Calu3 (cell line): Measurements from ENCODE around the gene NOP10. TPM values are rescaled to one million over a fixed set of nuclear protein-coding genes. Genes with fewer than 3 reads are reported as not detected.

ENCODE experiments used
- BruUV-seq: library from RNA; stranded (reverse); fragments of 400-500 nt; replicated peaks from 2 replicates; lab custom pipeline; 2021; lab: Mats Ljungman, UMichigan
- CTCF ChIA-PET: fragments of 300-600 bp; sonication (Branson Sonifier 250); formaldehyde crosslinking; loops from one replicate; lab custom pipeline; 2022; ENCODE audit warnings: antibody characterized with exemption; lab: Charles Lee
- DNase-seq: peaks from one replicate; pipeline ENCODE4 v3.0.0; 2022
- H3K27ac Mint-ChIP-seq: one replicate; pipeline ENCODE4 v1.8.0; 2022; ENCODE audit warnings: mixed read lengths; ENCODE audit not compliant: unreplicated experiment
- H3K27me3 Mint-ChIP-seq: one replicate; pipeline ENCODE4 v1.8.0; 2022; ENCODE audit warnings: mixed read lengths; ENCODE audit not compliant: unreplicated experiment
- H3K36me3 Mint-ChIP-seq: one replicate; pipeline ENCODE4 v1.8.0; 2022; ENCODE audit warnings: mild to moderate bottlenecking, moderate library complexity, mixed read lengths; ENCODE audit not compliant: insufficient read depth, unreplicated experiment
- H3K4me1 Mint-ChIP-seq: one replicate; pipeline ENCODE4 v1.8.0; 2022; ENCODE audit warnings: mild to moderate bottlenecking, low read depth, mixed read lengths; ENCODE audit not compliant: unreplicated experiment
- H3K4me3 Mint-ChIP-seq: one replicate; pipeline ENCODE4 v1.8.0; 2022; ENCODE audit warnings: mild to moderate bottlenecking, low read depth, moderate library complexity, mixed read lengths; ENCODE audit not compliant: unreplicated experiment
- H3K9me3 Mint-ChIP-seq: one replicate; pipeline ENCODE4 v1.8.0; 2022; ENCODE audit warnings: low read depth, mixed read lengths; ENCODE audit not compliant: unreplicated experiment
- intact Hi-C: fragments of 100-400 bp; cut with micrococcal nuclease; formaldehyde crosslinking; loops from one replicate; pipeline ENCODE4 v1.10.0; 2022; ENCODE audit not compliant: unreplicated experiment
- total RNA-seq: library from RNA; stranded (reverse); gene quantifications from 2 replicates; pipeline ENCODE4 v1.2.3, GENCODE V29; 2022
- TF ChIP-seq, protein P1 (sequence below): fragments of 200-600 bp; IDR thresholded peaks from one replicate; pipeline ENCODE4 v1.8.0; 2022; ENCODE audit warnings: antibody characterized with exemption; ENCODE audit not compliant: unreplicated experiment

The NOP10 gene
- total RNA-seq, 1 experiment from 2014 or later = 46.0 TPM

DNA sequence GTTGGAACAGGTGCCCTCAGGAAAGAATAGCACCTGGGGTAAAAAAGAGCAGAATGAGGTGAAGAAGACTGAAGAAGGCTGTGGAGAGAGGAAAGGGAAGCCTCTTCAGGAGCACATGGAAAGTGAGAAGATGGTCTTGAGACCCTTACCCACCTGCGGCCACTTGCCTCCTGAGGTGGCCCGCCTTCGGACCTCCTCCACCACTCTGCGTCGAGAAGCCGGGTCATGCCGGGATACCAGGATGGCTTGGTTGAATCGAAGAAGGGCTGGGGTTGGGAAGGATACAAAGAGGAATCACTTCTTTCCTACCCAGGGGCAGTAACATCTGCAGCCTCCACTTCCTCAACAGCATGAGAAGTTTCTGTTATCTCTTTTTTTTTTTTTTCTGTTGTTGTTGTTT, 21.1 kb upstream of the NOP10 start:
- no peak overlapping the region for H3K27ac Mint-ChIP-seq
- TF ChIP-seq, protein P1, sequence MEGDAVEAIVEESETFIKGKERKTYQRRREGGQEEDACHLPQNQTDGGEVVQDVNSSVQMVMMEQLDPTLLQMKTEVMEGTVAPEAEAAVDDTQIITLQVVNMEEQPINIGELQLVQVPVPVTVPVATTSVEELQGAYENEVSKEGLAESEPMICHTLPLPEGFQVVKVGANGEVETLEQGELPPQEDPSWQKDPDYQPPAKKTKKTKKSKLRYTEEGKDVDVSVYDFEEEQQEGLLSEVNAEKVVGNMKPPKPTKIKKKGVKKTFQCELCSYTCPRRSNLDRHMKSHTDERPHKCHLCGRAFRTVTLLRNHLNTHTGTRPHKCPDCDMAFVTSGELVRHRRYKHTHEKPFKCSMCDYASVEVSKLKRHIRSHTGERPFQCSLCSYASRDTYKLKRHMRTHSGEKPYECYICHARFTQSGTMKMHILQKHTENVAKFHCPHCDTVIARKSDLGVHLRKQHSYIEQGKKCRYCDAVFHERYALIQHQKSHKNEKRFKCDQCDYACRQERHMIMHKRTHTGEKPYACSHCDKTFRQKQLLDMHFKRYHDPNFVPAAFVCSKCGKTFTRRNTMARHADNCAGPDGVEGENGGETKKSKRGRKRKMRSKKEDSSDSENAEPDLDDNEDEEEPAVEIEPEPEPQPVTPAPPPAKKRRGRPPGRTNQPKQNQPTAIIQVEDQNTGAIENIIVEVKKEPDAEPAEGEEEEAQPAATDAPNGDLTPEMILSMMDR = no peak
- no TSS peak for BruUV-seq
- CTCF ChIA-PET = interaction anchor here (0.6 kb wide), 1 partner anchor 11 kb away, joined by 4 read pairs; no protein-coding TSS in a partner anchor
- peaks cover 32% of the 10 kb centered on the region for H3K36me3 Mint-ChIP-seq
- no peak overlapping the region for H3K4me3 Mint-ChIP-seq
- H3K27me3 Mint-ChIP-seq = no peaks in the 10 kb centered on the region
- peaks cover 34% of the 10 kb centered on the region for H3K4me1 Mint-ChIP-seq
- no peaks in the 10 kb centered on the region for H3K9me3 Mint-ChIP-seq
- no peak for DNase-seq
- intact Hi-C loops = no loop called here

DNA sequence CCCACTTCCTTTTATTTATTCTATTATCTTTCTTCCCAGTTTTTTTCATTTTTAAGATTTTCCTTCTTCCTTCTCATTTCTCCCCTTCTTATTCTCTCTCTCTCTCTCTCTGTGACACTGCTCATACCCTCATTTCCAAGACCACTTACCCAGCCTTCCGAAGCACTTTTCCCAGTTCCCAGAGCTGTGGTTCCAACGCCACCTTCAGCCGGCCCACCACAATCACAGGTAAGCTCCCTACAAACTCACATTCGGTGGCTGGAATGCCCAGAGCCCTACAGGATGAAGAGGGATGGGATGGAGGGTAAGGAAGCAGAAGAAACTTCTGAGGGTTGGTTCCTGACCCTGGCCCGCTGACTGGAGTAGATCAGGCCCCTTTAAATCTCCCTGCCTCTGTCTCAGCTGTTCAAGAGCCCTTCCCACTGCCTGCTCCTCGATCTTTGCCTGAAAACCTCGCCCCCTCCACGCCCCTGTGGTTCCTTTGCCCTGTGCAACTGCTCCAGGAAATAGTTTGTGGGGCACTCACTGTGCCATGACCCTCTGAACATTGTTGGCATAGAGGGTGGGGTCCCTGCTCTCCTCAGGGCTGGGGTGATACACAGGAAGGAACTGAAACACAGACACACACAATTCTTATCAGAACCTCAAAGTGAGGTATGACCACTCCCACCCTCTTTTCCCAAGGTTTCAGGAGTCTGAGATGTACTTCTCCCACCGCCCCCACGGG, 19.3 kb upstream of the NOP10 start:
- no peak for DNase-seq
- TF ChIP-seq, protein P1 = no peak
- BruUV-seq = no TSS peak
- H3K4me1 Mint-ChIP-seq = peaks cover 34% of the 10 kb centered on the region
- intact Hi-C loops = no loop called here
- peaks cover 32% of the 10 kb centered on the region for H3K36me3 Mint-ChIP-seq
- no peaks in the 10 kb centered on the region for H3K27me3 Mint-ChIP-seq
- no peaks in the 10 kb centered on the region for H3K9me3 Mint-ChIP-seq
- no peak overlapping the region for H3K27ac Mint-ChIP-seq
- CTCF ChIA-PET = no interaction called here
- H3K4me3 Mint-ChIP-seq = no peak overlapping the region

DNA sequence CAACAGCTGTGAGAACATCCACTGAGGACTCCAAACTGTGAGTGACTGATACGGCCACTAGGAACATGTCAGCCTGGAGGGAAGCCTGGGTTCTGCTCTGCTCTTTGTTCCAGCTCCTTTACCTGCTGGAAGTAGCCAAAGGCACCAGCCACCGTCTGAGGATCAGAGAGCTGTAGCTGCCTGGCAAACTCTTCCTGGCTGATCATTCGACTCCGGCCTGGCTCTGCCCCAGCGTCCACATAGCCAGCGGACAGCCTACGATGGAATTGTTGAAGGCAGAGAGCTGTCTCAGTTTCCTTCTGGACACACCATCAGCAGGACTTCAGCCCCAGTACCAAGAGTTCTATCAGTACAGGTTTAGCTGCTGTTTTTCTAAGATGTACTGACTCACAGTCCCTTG, 18.3 kb upstream of the NOP10 start:
- Mint-ChIP-seq H3K36me3 (peaks cover 24% of the 10 kb centered on the region), H3K27me3 (no peaks in the 10 kb centered on the region), H3K9me3 (no peaks in the 10 kb centered on the region), H3K4me1 (peaks cover 34% of the 10 kb centered on the region), H3K27ac (no peak overlapping the region), H3K4me3 (no peak overlapping the region)
- TF ChIP-seq, protein P1 = no peak
- CTCF ChIA-PET = no interaction called here
- intact Hi-C loops = no loop called here
- BruUV-seq = no TSS peak
- no peak for DNase-seq

DNA sequence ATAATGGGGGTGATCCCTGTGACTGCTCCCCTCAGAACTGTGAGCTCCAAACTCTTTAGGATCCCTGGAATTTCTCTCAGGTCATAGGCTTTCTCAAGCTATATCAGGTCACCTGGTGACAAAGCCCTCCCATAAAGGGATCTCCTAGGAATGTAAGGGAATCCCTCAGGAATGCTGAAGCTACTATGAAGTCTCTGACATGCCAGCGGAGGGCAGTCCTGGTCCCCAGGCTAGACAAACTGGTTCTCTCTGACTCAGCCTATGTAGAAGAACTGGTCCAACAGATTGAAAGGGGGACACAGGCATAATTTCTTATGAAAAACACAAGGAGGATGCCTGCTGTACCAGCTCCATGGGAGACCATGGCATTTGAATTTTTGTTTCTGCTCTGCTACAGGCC, 17.4 kb upstream of the NOP10 start:
- H3K27ac Mint-ChIP-seq = peak overlapping the region; percentile 63
- intact Hi-C loops = no loop called here
- CTCF ChIA-PET = interaction anchor here (1.3 kb wide), 1 partner anchor 17 kb away, joined by 8 read pairs; the partner anchor contains the start of genes NOP10 and NUTM1
- no peaks in the 10 kb centered on the region for H3K9me3 Mint-ChIP-seq
- no TSS peak for BruUV-seq
- TF ChIP-seq, protein P1 = no peak
- H3K4me3 Mint-ChIP-seq = no peak overlapping the region
- DNase-seq = peak; percentile 61
- H3K4me1 Mint-ChIP-seq = peaks cover 34% of the 10 kb centered on the region
- H3K27me3 Mint-ChIP-seq = no peaks in the 10 kb centered on the region
- peaks cover 21% of the 10 kb centered on the region for H3K36me3 Mint-ChIP-seq
